Measurements from ENCODE around the gene TSSK3. TPM values are rescaled to one million over a fixed set of nuclear protein-coding genes. Genes with fewer than 3 reads are reported as not detected.

Gene TSSK3
- total and polyA plus RNA-seq, 4 experiments from 2014 or later: 0.73 to 4.3 (median 3.5) TPM; not detected in 1

- peaks cover 25% of the 10 kb centered on the region for H3K36me3 ChIP-seq (ENCODE audit: insufficient read depth, low read length)
- intact Hi-C loops (cut with micrococcal nuclease): loop anchor here (1.0 to 2.0 kb wide), 6 partner anchors 14 to 120 kb away; partner anchors contain the start of gene HDAC1
- H3K27ac Mint-ChIP-seq: peak overlapping the region; percentile 31 to 95 (median 83)
- H3K9me3 ChIP-seq (ENCODE audit: control insufficient read depth in 1 of 2, low read length in 2 of 2): no peaks in the 10 kb centered on the region
- DNase-seq: peak; percentile 67 to 71 (median 68)
- H3K4me1 ChIP-seq (ENCODE audit: insufficient read depth, low read length): peaks cover 40% of the 10 kb centered on the region
- peaks cover 26 to 44% (median 35%) of the 10 kb centered on the region in 4 donors for H3K4me1 Mint-ChIP-seq
- peaks cover 21 to 37% of the 10 kb centered on the region in 2 donors for H3K36me3 Mint-ChIP-seq
- no peaks in the 10 kb centered on the region for H3K27me3 ChIP-seq (ENCODE audit: insufficient read depth, low read length)
- peaks cover 0 to 3% (median 0%) of the 10 kb centered on the region in 8 donors for H3K9me3 Mint-ChIP-seq
- peak overlapping the region; percentile 45 for H3K27ac ChIP-seq (ENCODE audit: low read depth, low read length)
- POLR2A ChIA-PET (ENCODE audit: partially characterized antibody): interaction anchor here (0.6 to 8.5 kb wide), 34 partner anchors 12 to 227 kb away, joined by 3 to 173 read pairs (median 8); partner anchors contain the start of genes BSDC1, CCDC28B, HDAC1 and KPNA6
- H3K27me3 Mint-ChIP-seq: no peaks in the 10 kb centered on the region
- peak overlapping the region; percentile 83 to 92 (median 87) for H3K4me3 Mint-ChIP-seq
- H3K4me3 ChIP-seq (ENCODE audit: low read length in 2 of 2): peak overlapping the region; percentile 29 to 48
- CTCF ChIA-PET (ENCODE audit: partially characterized antibody): interaction anchor here (1.1 to 2.1 kb wide), 7 partner anchors 12 to 121 kb away, joined by 3 to 13 read pairs (median 7); no protein-coding TSS in a partner anchor
These were observed 27.3 kb upstream of the TSSK3 start for GRCh38 chr1:32334864-32335534.

DNA sequence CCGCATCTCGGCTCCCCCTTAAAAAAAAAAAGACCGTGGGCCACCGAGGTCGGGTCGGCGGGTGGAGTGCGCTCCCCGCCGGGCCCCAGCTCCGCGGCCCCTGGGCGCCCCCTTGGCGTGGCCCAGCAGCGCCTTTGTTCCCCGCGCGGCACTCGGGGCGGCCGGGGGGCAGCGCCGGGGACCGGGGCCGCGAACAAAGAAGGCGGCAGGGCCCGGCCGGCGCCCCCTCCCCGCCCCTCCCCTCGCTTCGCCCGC is 26.9 kb upstream of the TSSK3 start:
- Histone ChIP-seq H3K9me3 (ENCODE audit: control insufficient read depth in 1 of 2, low read length in 2 of 2) (no peaks in the 10 kb centered on the region), H3K36me3 (ENCODE audit: insufficient read depth, low read length) (peaks cover 22% of the 10 kb centered on the region), H3K4me3 (ENCODE audit: low read length in 2 of 2) (peak overlapping the region in 1 of 2 donors; percentile 48), H3K4me1 (ENCODE audit: insufficient read depth, low read length) (peaks cover 40% of the 10 kb centered on the region), H3K27ac (ENCODE audit: low read depth, low read length) (peak overlapping the region; percentile 45), H3K27me3 (ENCODE audit: insufficient read depth, low read length) (no peaks in the 10 kb centered on the region)
- Mint-ChIP-seq H3K4me3 (peak overlapping the region in 6 of 8 donors; percentile 48 to 86 (median 84)), H3K9me3 (peaks cover 0 to 3% (median 0%) of the 10 kb centered on the region in 8 donors), H3K27me3 (no peaks in the 10 kb centered on the region), H3K27ac (no peak overlapping the region), H3K36me3 (peaks cover 19 to 32% of the 10 kb centered on the region in 2 donors), H3K4me1 (peaks cover 26 to 44% (median 35%) of the 10 kb centered on the region in 4 donors)
- intact Hi-C loops (cut with micrococcal nuclease): loop anchor here (1.0 to 2.0 kb wide), 6 partner anchors 15 to 120 kb away; partner anchors contain the start of gene HDAC1
- DNase-seq: no peak
- ChIA-PET CTCF (ENCODE audit: partially characterized antibody) (interaction anchor here (1.0 to 2.1 kb wide), 12 partner anchors 11 to 123 kb away, joined by 3 to 13 read pairs (median 7); no protein-coding TSS in a partner anchor), POLR2A (ENCODE audit: partially characterized antibody) (interaction anchor here (0.6 to 8.5 kb wide), 39 partner anchors 13 to 315 kb away, joined by 3 to 173 read pairs (median 6); partner anchors contain the start of genes BSDC1, CCDC28B, FAM229A and HDAC1)

DNA sequence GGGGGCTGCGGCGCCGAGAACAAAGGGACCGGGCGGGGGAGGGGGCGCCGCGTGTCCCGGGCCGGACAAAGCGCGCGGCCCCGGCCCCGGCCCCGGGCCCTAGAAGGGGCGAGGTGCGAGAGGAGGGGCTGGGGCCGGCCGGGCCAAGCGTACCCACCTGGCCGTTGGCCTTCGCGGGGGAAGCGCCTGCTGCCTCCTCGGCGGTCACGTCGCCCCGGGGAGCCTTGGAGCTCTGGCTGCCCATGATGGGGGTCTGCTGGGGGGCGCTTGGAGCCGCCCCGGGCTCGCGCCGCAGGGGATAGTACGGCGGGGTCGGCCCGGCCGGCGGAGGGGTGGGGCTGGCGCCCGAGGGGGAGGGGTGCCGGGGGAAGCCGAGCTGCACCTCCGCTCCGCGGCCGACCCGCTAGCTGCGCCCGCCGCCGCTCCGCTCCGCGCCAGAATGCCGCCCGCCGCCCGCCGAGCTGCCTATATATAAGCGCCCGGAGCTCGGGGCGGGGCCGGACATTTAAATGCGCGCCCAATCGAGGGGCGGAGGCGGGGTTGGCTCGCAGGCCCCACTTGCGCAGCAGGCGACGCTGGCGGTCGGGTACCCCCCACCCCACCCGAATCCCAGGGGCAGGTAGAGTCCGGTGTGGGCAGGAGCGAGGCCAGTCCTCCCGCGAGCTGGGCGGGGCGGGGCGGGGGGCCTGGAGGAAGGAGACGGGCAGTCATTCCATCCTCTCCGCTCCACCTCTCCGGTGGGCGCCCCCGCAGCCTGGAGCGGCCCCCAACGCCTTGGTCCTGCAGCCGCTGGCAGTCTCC is 26.3 kb upstream of the TSSK3 start, which contains the start of gene MARCKSL1:
Gene MARCKSL1, minus strand, starts transcription at position 444 of the 801 bp plus-strand sequence. Its CDS starts 200 bp downstream, at position 244.
- Histone ChIP-seq H3K4me1 (ENCODE audit: insufficient read depth, low read length) (peaks cover 40% of the 10 kb centered on the region), H3K36me3 (ENCODE audit: insufficient read depth, low read length) (peaks cover 17% of the 10 kb centered on the region), H3K27ac (ENCODE audit: low read depth, low read length) (peak within 1 kb of the TSS; percentile 45), H3K9me3 (ENCODE audit: control insufficient read depth in 1 of 2, low read length in 2 of 2) (no peaks in the 10 kb centered on the region), H3K4me3 (ENCODE audit: low read length in 2 of 2) (peak within 1 kb of the TSS; percentile 29 to 48), H3K27me3 (ENCODE audit: insufficient read depth, low read length) (no peaks in the 10 kb centered on the region)
- peak; percentile 82 to 85 (median 85) for DNase-seq
- Mint-ChIP-seq H3K4me3 (peak within 1 kb of the TSS; percentile 83 to 92 (median 87)), H3K9me3 (peaks cover 0 to 3% (median 0%) of the 10 kb centered on the region in 8 donors), H3K27ac (peak within 1 kb of the TSS; percentile 31 to 95 (median 85)), H3K36me3 (peaks cover 16 to 27% of the 10 kb centered on the region in 2 donors), H3K4me1 (peaks cover 26 to 44% (median 34%) of the 10 kb centered on the region in 4 donors), H3K27me3 (no peaks in the 10 kb centered on the region)
- ChIA-PET CTCF (ENCODE audit: partially characterized antibody) (interaction anchor here (0.7 to 2.1 kb wide), 16 partner anchors 9 to 124 kb away, joined by 3 to 13 read pairs (median 5); partner anchors contain the start of genes BSDC1 and LCK), POLR2A (ENCODE audit: partially characterized antibody) (interaction anchor here (0.6 to 8.5 kb wide), 49 partner anchors 9 to 315 kb away, joined by 3 to 173 read pairs (median 5); partner anchors contain the start of genes BSDC1, CCDC28B, EIF3I and FAM229A)
- intact Hi-C loops (cut with micrococcal nuclease): loop anchor here (1.0 to 2.0 kb wide), 8 partner anchors 15 to 121 kb away; partner anchors contain the start of genes BSDC1 and HDAC1

DNA sequence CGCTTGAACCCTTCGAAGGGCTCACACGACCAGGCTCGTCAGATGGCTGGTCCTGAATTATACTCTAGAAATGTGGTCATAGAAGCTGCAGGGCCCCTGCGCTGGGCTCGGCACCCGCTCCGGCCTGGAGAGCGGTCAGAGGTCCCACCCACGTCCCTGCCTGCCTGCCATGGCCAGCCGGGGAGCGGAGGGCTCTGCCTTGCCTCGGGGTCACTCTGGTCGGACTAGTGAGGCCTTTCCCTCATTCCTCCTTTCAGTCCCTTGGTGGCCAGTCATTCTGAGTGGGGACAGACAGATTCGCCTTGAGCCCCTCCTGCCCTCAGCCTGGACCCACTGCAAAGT is 25.8 kb upstream of the TSSK3 start:
- peaks cover 12% of the 10 kb centered on the region for H3K36me3 ChIP-seq (ENCODE audit: insufficient read depth, low read length)
- H3K27me3 ChIP-seq (ENCODE audit: insufficient read depth, low read length): no peaks in the 10 kb centered on the region
- Mint-ChIP-seq H3K4me3 (peak overlapping the region; percentile 62 to 81 (median 72)), H3K27ac (peak overlapping the region in 6 of 7 donors; percentile 54 to 92 (median 66)), H3K36me3 (peaks cover 10 to 21% of the 10 kb centered on the region in 2 donors), H3K27me3 (no peaks in the 10 kb centered on the region), H3K4me1 (peaks cover 26 to 44% (median 34%) of the 10 kb centered on the region in 4 donors), H3K9me3 (peaks cover 0 to 3% (median 0%) of the 10 kb centered on the region in 8 donors)
- no peak overlapping the region for H3K27ac ChIP-seq (ENCODE audit: low read depth, low read length)
- H3K4me3 ChIP-seq (ENCODE audit: low read length in 2 of 2): peak overlapping the region in 1 of 2 donors; percentile 45
- no peaks in the 10 kb centered on the region for H3K9me3 ChIP-seq (ENCODE audit: control insufficient read depth in 1 of 2, low read length in 2 of 2)
- H3K4me1 ChIP-seq (ENCODE audit: insufficient read depth, low read length): peaks cover 40% of the 10 kb centered on the region
- intact Hi-C loops (cut with micrococcal nuclease): loop anchor here (1.0 to 2.0 kb wide), 2 partner anchors 15 to 58 kb away; partner anchors contain the start of gene BSDC1
- ChIA-PET POLR2A (ENCODE audit: partially characterized antibody) (interaction anchor here (0.8 to 8.5 kb wide), 39 partner anchors 9 to 314 kb away, joined by 3 to 173 read pairs (median 6); partner anchors contain the start of genes BSDC1, CCDC28B, EIF3I and FAM229A), CTCF (ENCODE audit: partially characterized antibody) (interaction anchor here (0.7 to 2.1 kb wide), 16 partner anchors 9 to 124 kb away, joined by 3 to 13 read pairs (median 5); partner anchors contain the start of genes BSDC1 and LCK)
- DNase-seq: no peak

DNA sequence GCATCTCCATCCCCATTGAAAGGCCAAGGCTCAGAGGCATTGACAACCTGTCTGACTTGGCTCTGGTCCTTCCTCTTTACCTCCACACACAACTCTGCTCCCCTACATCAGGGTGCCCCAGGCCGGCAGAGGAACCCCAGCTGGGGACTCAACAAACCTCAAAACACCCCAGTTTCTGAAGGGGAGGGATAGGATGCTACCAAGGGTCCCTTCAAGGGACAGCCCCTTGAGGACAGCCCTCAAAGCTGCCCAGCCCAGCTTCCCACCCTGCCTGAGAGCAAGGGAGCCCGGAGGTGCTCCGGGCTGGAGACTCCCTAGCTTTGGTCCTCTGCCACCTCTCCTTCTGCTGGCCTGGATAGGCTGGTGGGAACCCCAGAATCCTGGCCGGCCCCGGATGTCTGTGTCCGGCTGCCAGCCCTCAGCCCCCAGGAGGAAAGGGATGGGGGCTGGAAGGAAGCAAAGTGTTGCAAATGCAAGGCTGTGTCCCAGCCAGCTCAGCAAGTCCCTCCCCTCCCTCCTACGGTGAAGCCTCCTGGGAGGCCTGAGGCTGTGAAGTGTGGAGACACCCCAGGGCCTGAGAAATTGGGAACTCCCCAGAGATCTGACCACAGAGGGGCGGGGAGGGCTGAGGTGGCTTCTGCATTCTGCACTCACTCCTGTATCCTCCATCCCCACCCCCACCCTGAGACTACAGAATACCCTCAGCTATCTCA is 25.2 kb upstream of the TSSK3 start:
- Histone ChIP-seq H3K27me3 (ENCODE audit: insufficient read depth, low read length) (no peaks in the 10 kb centered on the region), H3K4me1 (ENCODE audit: insufficient read depth, low read length) (peaks cover 40% of the 10 kb centered on the region), H3K9me3 (ENCODE audit: control insufficient read depth in 1 of 2, low read length in 2 of 2) (no peaks in the 10 kb centered on the region), H3K36me3 (ENCODE audit: insufficient read depth, low read length) (peaks cover 6% of the 10 kb centered on the region), H3K27ac (ENCODE audit: low read depth, low read length) (no peak overlapping the region), H3K4me3 (ENCODE audit: low read length in 2 of 2) (no peak overlapping the region)
- Mint-ChIP-seq H3K4me1 (peaks cover 26 to 44% (median 34%) of the 10 kb centered on the region in 4 donors), H3K27me3 (no peaks in the 10 kb centered on the region), H3K36me3 (peaks cover 5 to 16% of the 10 kb centered on the region in 2 donors), H3K27ac (peak overlapping the region in 6 of 7 donors; percentile 54 to 92 (median 76)), H3K9me3 (peaks cover 0 to 3% (median 0%) of the 10 kb centered on the region in 8 donors), H3K4me3 (peak overlapping the region; percentile 43 to 76 (median 70))
- intact Hi-C loops (cut with micrococcal nuclease): loop anchor here (1.0 to 2.0 kb wide), 2 partner anchors 14 to 58 kb away; partner anchors contain the start of gene BSDC1
- POLR2A ChIA-PET (ENCODE audit: partially characterized antibody): interaction anchor here (0.8 to 8.5 kb wide), 20 partner anchors 13 to 121 kb away, joined by 3 to 173 read pairs (median 8); partner anchors contain the start of genes BSDC1, HDAC1 and LCK
- CTCF ChIA-PET (ENCODE audit: partially characterized antibody): interaction anchor here (1.0 to 2.1 kb wide), 7 partner anchors 9 to 96 kb away, joined by 3 to 13 read pairs (median 5); no protein-coding TSS in a partner anchor
- peak in 4 of 5 donors; percentile 46 to 89 (median 57) for DNase-seq

Data from CD4-positive, alpha-beta memory T cell (primary cell).